H7 (cell line): ENCODE measurements around the gene TSPAN9. TPM values are rescaled to one million over a fixed set of nuclear protein-coding genes. Genes with fewer than 3 reads are reported as not detected.
A peak's percentile ranks its signal among the peaks of the same experiment; 100 is the strongest.
"Not testable (repeated sequence)": the region's sequence is repeated elsewhere in the genome, so short reads cannot be mapped to it uniquely, and the experiment has no call there.

ENCODE experiments used
- DNase-seq: peaks from one replicate; pipeline ENCODE4 v3.0.0; 2012
- H3K27me3 ChIP-seq: 2 replicates; pipeline ENCODE4 v1.6.0; 2011; ENCODE audit warnings: mild to moderate bottlenecking, low read length; ENCODE audit not compliant: control insufficient read depth, insufficient read depth
- H3K36me3 ChIP-seq: replicated peaks from 2 replicates; pipeline ENCODE4 v1.5.1; 2011; ENCODE audit warnings: low read length; ENCODE audit not compliant: control insufficient read depth, insufficient read depth
- H3K4me3 ChIP-seq: 2 replicates; pipeline ENCODE4 v1.5.1; 2011; ENCODE audit warnings: low read depth, mild to moderate bottlenecking, control low read depth, low read length, moderate library complexity; ENCODE audit not compliant: insufficient read depth
- total RNA-seq: library from RNA; depleted of rRNA; stranded (reverse); fragments of >200 nt; shearing (Covaris generic); gene quantifications from 2 replicates; pipeline ENCODE4 v1.2.3, GENCODE V29; 2014

Gene TSPAN9
- total RNA-seq, 1 experiment from 2014 or later, result 22.4 TPM

DNA sequence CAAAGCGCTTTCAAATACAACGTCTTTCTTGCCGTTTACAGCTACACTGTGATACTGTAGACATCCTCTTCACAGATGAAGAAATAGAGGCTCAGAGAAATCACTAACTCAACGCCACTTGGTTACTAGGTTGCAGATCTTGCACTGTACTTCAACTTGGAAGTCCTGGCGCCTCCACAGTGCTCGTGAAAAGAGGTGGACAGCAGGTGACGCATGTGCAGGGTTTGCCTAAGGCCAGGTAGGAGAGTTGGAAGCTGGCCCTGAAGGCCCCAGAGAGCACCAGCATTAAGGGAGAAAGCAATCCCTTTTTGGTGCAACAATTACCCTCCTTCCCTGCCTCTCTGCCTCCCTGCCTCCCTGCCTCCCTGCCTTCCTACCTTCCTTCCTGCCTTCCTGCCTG lies 22.8 kb upstream of the TSPAN9 start:
- peak; percentile 19 for DNase-seq
- Histone ChIP-seq H3K36me3 (no peaks in the 10 kb centered on the region), H3K27me3 (no peaks in the 10 kb centered on the region), H3K4me3 (no peak overlapping the region)

GRCh38 chr12:3055026-3055703 lies 22.0 kb upstream of the TSPAN9 start:
- Histone ChIP-seq H3K27me3 (no peaks in the 10 kb centered on the region), H3K4me3 (no peak overlapping the region), H3K36me3 (no peaks in the 10 kb centered on the region)
- DNase-seq, result peak; percentile 18

GRCh38 chr12:3055704-3056467 lies 21.3 kb upstream of the TSPAN9 start:
- peak; percentile 70 for DNase-seq
- no peaks in the 10 kb centered on the region; the same call in 1 of the 2 replicates for H3K27me3 ChIP-seq
- no peak overlapping the region for H3K4me3 ChIP-seq
- no peaks in the 10 kb centered on the region for H3K36me3 ChIP-seq

DNA sequence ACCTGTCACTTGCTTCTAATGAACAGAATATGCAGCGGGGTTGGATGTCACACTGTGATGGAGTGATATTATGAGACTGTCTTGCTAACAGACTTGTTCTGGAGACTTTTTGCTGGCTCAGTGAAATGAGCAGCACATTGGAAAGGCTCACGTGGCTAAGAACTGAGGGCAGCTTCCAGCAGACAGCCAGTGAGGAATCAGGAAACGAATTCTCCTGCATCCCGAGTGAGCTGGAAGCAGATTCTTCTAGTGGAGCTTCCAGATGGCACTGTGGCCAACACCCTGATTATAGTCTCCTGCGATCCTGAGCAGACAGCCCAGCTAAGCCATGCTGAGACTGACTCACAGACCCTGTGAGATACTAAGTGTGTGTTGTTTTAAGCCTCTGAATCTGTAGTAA lies 16.1 kb upstream of the TSPAN9 start:
- H3K36me3 ChIP-seq, result no peaks in the 10 kb centered on the region
- no peak for DNase-seq
- H3K4me3 ChIP-seq, result no peak overlapping the region
- no peaks in the 10 kb centered on the region; the same call in 1 of the 2 replicates for H3K27me3 ChIP-seq

- no peaks in the 10 kb centered on the region for H3K36me3 ChIP-seq
- DNase-seq, result no peak
- H3K27me3 ChIP-seq, result no peaks in the 10 kb centered on the region; the same call in 1 of the 2 replicates
- H3K4me3 ChIP-seq, result no peak overlapping the region
Measured at GRCh38 chr12:3061501-3062215, 15.5 kb upstream of the TSPAN9 start.

DNA sequence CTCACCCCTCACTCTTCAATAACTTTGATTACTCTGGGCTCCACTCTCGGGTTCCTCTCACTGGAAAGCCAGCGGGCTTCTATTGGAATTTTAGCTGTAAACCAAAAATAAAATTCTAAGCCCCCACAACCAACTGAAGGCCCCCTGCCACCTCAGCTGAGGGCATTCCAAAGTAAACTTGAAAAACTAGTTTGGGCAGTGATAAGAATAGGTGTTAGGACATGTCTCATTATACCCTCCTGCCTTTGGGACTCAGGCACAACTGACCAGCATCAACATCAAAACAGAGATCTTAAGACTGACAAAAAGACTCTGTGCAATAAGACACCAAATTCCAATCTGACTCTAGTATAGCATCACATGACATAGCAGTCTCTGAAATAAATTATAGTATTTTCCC lies 11.9 kb upstream of the TSPAN9 start:
- DNase-seq, result no peak
- no peaks in the 10 kb centered on the region for H3K36me3 ChIP-seq
- H3K4me3 ChIP-seq, result no peak overlapping the region
- no peaks in the 10 kb centered on the region; the same call in 1 of the 2 replicates for H3K27me3 ChIP-seq

GRCh38 chr12:3065846-3066245 lies 11.3 kb upstream of the TSPAN9 start:
- H3K4me3 ChIP-seq, H3K36me3 ChIP-seq, H3K27me3 ChIP-seq, DNase-seq: not testable (repeated sequence)

DNA sequence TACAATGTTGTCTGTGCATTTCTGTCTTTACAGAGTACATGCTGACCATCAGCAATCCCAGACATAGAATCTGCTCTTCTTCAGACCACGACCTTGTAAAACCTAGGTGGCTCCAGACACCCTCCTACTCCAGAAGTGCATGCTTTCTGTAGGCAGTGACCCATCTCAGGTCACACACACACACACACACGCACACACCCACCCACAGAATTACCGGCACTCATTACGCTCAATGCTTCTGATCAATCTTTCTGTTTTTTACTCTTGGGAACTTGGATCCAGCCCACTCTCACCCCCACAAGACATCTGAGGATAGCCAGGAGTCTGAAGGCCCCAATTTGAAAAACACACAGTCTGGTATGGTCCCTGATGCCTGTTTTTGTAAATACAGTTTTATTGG lies 7.5 kb upstream of the TSPAN9 start:
- no peak for DNase-seq
- H3K36me3 ChIP-seq, result no peaks in the 10 kb centered on the region

DNA sequence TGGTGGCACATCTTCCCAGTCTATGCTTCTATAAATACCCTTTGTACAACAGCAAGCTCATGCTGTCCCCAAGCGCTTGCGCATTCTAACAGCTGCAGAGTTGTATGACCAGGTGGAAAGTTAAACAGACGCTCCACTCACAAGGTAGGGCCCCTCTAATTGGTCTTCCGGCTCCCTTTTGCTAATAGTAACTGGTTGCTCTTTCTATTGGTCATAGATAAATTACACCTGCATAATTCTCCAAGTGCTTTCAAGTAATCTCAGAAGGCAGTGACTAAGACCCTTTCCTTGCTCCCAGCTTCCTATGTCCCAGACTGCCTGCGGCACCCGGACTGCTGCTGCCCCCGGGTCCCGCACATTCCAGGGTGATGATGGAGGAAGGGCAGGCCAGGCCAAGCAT lies 6.1 kb upstream of the TSPAN9 start:
- Histone ChIP-seq H3K27me3 (peaks cover under 1% of the 10 kb centered on the region; the same call in 1 of the 2 replicates), H3K36me3 (no peaks in the 10 kb centered on the region), H3K4me3 (no peak overlapping the region)
- DNase-seq, result no peak

More for the DNA sequence above, 7.5 kb upstream of the TSPAN9 start:
- H3K27me3 ChIP-seq, result no peaks in the 10 kb centered on the region
- no peak overlapping the region for H3K4me3 ChIP-seq

DNA sequence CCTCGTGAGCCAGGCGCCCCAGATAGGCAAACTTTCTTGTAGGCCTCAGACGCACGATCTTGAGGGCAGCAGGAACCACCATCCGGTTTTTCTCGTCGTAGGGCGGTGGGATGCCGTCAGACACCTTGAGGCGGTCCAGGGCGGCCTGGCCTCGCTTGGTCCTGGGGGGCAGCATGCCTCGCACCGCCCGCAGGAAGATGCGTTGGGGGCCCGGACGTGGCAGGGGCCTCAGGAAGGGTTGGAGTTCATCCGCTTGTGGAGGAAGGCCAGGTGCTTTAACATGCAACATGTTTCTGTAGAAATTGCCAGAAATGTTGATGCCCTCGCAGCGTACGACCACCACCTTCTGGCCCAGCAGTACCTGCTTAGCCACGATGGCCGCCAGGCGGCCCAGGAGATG lies 5.5 kb upstream of the TSPAN9 start:
- H3K27me3 ChIP-seq, result peaks cover 2% of the 10 kb centered on the region; the same call in 1 of the 2 replicates
- H3K4me3 ChIP-seq, result no peak overlapping the region
- no peaks in the 10 kb centered on the region for H3K36me3 ChIP-seq
- no peak for DNase-seq

GRCh38 chr12:3073438-3074250 lies 3.5 kb upstream of the TSPAN9 start:
- no peak overlapping the region for H3K4me3 ChIP-seq
- peak; percentile 93 for DNase-seq
- no peaks in the 10 kb centered on the region for H3K36me3 ChIP-seq
- peaks cover 2% of the 10 kb centered on the region; the same call in 1 of the 2 replicates for H3K27me3 ChIP-seq

DNA sequence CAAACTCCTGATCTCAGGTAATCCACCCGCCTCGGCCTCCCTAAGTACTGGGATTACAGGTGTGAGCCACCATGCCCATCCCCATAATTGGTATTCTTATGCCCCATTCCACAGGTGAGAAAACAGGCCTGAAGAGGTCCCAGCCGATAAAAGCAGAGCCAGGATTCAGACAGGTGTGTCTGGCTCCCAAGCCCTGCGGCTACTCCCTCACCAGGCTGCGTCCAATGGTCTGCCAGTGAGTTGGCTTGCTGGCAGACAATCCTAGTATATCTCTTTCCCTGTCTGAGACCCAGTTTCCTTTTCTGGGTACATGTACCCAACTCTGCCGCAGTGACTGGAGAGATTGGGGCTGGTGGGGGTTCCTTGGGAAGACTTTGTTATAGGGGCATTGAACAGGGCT lies 1.9 kb upstream of the TSPAN9 start:
- no peak for DNase-seq
- Histone ChIP-seq H3K4me3 (no peak overlapping the region), H3K27me3 (peaks cover 2% of the 10 kb centered on the region; the same call in 1 of the 2 replicates), H3K36me3 (no peaks in the 10 kb centered on the region)

- peaks cover 2% of the 10 kb centered on the region; the same call in 1 of the 2 replicates for H3K27me3 ChIP-seq
- peak overlapping the region; percentile 64 for H3K4me3 ChIP-seq
- DNase-seq, result no peak
- H3K36me3 ChIP-seq, result no peaks in the 10 kb centered on the region
Measured at GRCh38 chr12:3077572-3078081, 448 bp downstream of the TSPAN9 start.
